Esophagus squamous epithelium (tissue), 5 donors: ENCODE measurements around the gene VSTM4. TPM values are rescaled to one million over a fixed set of nuclear protein-coding genes. Genes with fewer than 3 reads are reported as not detected.

Source experiments
- DNase-seq: peaks from one replicate; lab custom pipeline; 2025; lab: John Stamatoyannopoulos, UW
- H3K27ac ChIP-seq, 4 donors: fragments of 200-600 bp; sonication (generic); one replicate each; pipeline ENCODE4 v1.5.1; 2016 to 2019; ENCODE audit warnings: mild to moderate bottlenecking in 1 of 4
- H3K27me3 ChIP-seq, 4 donors: fragments of 200-600 bp; sonication (generic); 1 replicate in 3 of 4; 2 replicates in 1 of 4; pipeline versions ENCODE4 v1.5.1 to v1.6.0; 2017 to 2021; ENCODE audit warnings: antibody characterized with exemption in 1 of 4
- H3K36me3 ChIP-seq, 3 donors: fragments of 200-600 bp; sonication (generic); one replicate each; pipeline ENCODE4 v1.5.1; 2016 to 2019
- H3K4me1 ChIP-seq, 3 donors: fragments of 200-600 bp; sonication (generic); one replicate each; pipeline ENCODE4 v1.5.1; 2017 to 2019
- H3K4me3 ChIP-seq, 4 donors: fragments of 200-600 bp; sonication (generic); 1 replicate in 3 of 4; 2 replicates in 1 of 4; pipeline ENCODE4 v1.5.1; 2016 to 2019; ENCODE audit warnings: mild to moderate bottlenecking in 2 of 4, moderate library complexity in 1 of 4
- H3K9me3 ChIP-seq, 3 donors: fragments of 200-600 bp; sonication (generic); one replicate each; pipeline ENCODE4 v1.5.1; 2016 to 2019
- POLR2A ChIP-seq, 4 donors: fragments of 450-650 bp; IDR thresholded peaks; one replicate each; pipeline ENCODE4 v1.6.1; 2017; ENCODE audit warnings: antibody characterized with exemption in 4 of 4, mild to moderate bottlenecking in 4 of 4, moderate library complexity in 3 of 4
- WGBS, 2 donors: methylation state at CpG; one replicate each; pipeline ENCODE4 v1.1.5; 2018; 5-methylcytosine and 5-hydroxymethylcytosine counted together
- intact Hi-C: fragments of 100-400 bp; cut with DNase I; formaldehyde crosslinking; loops from one replicate; pipeline ENCODE4 v1.15.0; 2022
- total RNA-seq, 4 donors: library from RNA; depleted of rRNA; stranded (reverse); fragments of >200 nt; gene quantifications; one replicate each; pipeline ENCODE4 v1.1.0, GENCODE V29; 2016
- TF ChIP-seq, protein P1 (sequence below), 6 experiments: fragments of 450-650 bp in 4 of 6; fragments of 200-600 bp in 2 of 6; sonication (generic) in 2 of 6; IDR thresholded peaks; one replicate each; pipeline ENCODE4 v1.5.1; 2016 to 2019; ENCODE audit warnings: antibody characterized with exemption in 6 of 6, mild to moderate bottlenecking in 4 of 6, moderate library complexity in 4 of 6
- donor health status: DM: yes; HTN: yes; CAD: no.

Gene VSTM4
- total RNA-seq, 4 donors from 2014 or later = 0.80 to 6.9 (median 1.9) TPM

- Histone ChIP-seq H3K9me3 (no peaks in the 10 kb centered on the region), H3K4me1 (no peaks in the 10 kb centered on the region), H3K4me3 (no peak overlapping the region), H3K27me3 (no peaks in the 10 kb centered on the region), H3K36me3 (no peaks in the 10 kb centered on the region), H3K27ac (no peak overlapping the region)
- no peak for DNase-seq
- TF ChIP-seq, protein P1, sequence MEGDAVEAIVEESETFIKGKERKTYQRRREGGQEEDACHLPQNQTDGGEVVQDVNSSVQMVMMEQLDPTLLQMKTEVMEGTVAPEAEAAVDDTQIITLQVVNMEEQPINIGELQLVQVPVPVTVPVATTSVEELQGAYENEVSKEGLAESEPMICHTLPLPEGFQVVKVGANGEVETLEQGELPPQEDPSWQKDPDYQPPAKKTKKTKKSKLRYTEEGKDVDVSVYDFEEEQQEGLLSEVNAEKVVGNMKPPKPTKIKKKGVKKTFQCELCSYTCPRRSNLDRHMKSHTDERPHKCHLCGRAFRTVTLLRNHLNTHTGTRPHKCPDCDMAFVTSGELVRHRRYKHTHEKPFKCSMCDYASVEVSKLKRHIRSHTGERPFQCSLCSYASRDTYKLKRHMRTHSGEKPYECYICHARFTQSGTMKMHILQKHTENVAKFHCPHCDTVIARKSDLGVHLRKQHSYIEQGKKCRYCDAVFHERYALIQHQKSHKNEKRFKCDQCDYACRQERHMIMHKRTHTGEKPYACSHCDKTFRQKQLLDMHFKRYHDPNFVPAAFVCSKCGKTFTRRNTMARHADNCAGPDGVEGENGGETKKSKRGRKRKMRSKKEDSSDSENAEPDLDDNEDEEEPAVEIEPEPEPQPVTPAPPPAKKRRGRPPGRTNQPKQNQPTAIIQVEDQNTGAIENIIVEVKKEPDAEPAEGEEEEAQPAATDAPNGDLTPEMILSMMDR (IDR thresholded peaks at IDR 0.05) = no peak
- no peak for TF ChIP-seq POLR2A (IDR thresholded peaks at IDR 0.05)
- intact Hi-C loops = no loop called here
- whole genome bisulfite sequencing, 2 donors = 50 to 86% methylated on average over 3 of the region's 3 CpGs
These were observed 119.0 kb downstream of the VSTM4 start for GRCh38 chr10:48996329-48996728.

GRCh38 chr10:48993627-48994026 lies 121.7 kb downstream of the VSTM4 start:
- no peaks in the 10 kb centered on the region for H3K4me1 ChIP-seq
- no peaks in the 10 kb centered on the region for H3K9me3 ChIP-seq
- no peak overlapping the region for H3K27ac ChIP-seq
- intact Hi-C loops = no loop called here
- no peak for DNase-seq
- no peak overlapping the region for H3K4me3 ChIP-seq
- TF ChIP-seq, protein P1 (IDR thresholded peaks at IDR 0.05) = no peak
- no peak for TF ChIP-seq POLR2A (IDR thresholded peaks at IDR 0.05)
- H3K36me3 ChIP-seq = no peaks in the 10 kb centered on the region
- no peaks in the 10 kb centered on the region for H3K27me3 ChIP-seq
- 89 to 90% methylated on average over 5 of the region's 5 CpGs for WGBS, 2 donors

DNA sequence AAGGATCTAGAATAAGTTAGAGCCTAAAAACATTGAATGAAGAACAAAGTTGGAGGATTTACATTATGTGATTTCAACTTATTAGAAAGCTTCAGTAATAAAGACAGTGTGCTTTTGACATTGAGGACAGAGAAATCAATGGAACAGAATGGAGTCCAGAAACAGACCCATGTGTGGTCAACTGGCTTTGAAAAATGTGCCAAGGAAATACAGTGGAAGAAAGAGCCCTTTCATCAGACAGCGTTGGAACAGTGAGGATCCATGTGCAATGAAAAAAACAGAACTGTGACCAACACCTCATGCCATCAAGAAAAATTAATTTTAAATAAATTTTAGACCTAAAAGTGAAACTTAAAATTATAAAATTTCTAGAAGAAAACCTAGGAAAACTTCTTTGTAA lies 125.1 kb downstream of the VSTM4 start:
- no peaks in the 10 kb centered on the region for H3K9me3 ChIP-seq
- intact Hi-C loops = no loop called here
- TF ChIP-seq POLR2A (IDR thresholded peaks at IDR 0.05) = no peak
- TF ChIP-seq, protein P1 (IDR thresholded peaks at IDR 0.05) = no peak
- no peak overlapping the region for H3K4me3 ChIP-seq
- H3K36me3 ChIP-seq = no peaks in the 10 kb centered on the region
- no peaks in the 10 kb centered on the region for H3K4me1 ChIP-seq
- DNase-seq = no peak
- no peak overlapping the region for H3K27ac ChIP-seq
- 90 to 95% methylated on average over 1 of the region's 1 CpG for WGBS, 2 donors
- no peaks in the 10 kb centered on the region for H3K27me3 ChIP-seq

DNA sequence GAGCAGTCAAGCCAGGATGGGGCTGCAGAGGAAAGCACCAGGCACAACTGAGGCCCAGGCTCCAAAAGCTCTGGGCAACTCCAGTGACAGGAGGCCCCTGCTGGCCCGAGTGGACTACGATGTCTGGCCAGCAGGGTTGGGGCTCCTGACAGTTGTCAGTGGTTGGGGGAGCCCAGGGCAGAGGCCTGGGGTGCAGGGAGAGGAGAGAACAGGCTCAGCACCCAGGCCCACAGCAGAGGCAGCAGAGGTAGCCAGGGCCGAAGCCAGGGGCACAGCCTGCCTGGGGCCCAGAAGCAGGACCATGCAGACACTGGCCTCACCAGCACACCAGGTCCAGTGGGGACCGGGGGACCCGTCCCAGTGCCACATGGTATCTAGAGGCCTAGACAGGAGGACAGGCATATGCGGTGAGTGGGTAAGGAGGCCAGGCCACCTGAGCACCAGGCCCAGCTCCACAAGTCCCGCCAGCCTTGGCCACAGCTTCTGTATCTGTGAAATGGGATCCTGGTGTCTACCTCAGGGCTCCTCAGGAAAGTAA lies 129.6 kb downstream of the VSTM4 start:
- DNase-seq = no peak
- intact Hi-C loops = no loop called here
- no peak overlapping the region for H3K4me3 ChIP-seq
- no peaks in the 10 kb centered on the region for H3K9me3 ChIP-seq
- TF ChIP-seq, protein P1 (IDR thresholded peaks at IDR 0.05) = no peak
- TF ChIP-seq POLR2A (IDR thresholded peaks at IDR 0.05) = no peak
- H3K36me3 ChIP-seq = no peaks in the 10 kb centered on the region
- 83 to 93% methylated on average over 3 to 5 of the region's 7 CpGs for WGBS, 2 donors
- H3K4me1 ChIP-seq = peaks cover 0 to 3% (median 0%) of the 10 kb centered on the region in 3 donors
- H3K27me3 ChIP-seq = no peaks in the 10 kb centered on the region
- no peak overlapping the region for H3K27ac ChIP-seq

DNA sequence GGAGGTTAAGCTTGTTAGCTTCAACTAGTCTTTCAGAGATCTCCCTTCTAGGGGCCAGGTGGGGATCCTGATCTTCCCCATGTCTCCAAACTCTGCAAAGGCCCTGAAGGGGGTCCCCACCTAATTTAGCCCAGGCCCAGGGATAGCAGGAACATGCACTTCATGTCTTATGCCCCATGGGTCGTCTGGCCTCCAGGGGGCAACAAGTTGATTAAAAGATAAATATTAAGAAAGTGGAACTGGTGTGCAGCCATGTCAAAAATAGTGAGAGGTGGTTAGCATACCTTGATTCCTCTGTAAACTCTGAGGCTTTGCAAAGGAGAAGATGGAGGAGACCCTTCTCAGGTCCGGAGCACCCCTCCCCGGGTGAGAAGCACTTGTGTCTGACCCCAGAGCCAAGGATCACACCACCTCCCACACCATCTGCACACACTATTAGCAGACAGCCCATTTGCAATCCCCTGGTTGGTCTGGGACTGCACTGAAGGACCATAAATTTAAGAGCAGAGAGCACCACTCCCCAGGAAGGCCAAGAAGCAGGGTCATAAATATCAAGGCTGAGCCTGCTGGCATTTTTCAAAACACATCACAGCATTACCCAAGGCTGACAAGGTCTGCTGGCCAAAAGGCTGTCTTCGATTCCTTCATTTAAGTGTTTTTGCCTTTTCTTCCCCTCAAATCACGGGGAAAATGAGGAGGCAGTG lies 131.5 kb downstream of the VSTM4 start:
- H3K36me3 ChIP-seq = no peaks in the 10 kb centered on the region
- TF ChIP-seq, protein P1 (IDR thresholded peaks at IDR 0.05) = no peak
- no peak for TF ChIP-seq POLR2A (IDR thresholded peaks at IDR 0.05)
- H3K27ac ChIP-seq = no peak overlapping the region
- H3K27me3 ChIP-seq = no peaks in the 10 kb centered on the region
- H3K9me3 ChIP-seq = no peaks in the 10 kb centered on the region
- H3K4me3 ChIP-seq = no peak overlapping the region
- intact Hi-C loops = no loop called here
- WGBS, 2 donors = 64 to 81% methylated on average over 5 of the region's 5 CpGs
- DNase-seq = no peak
- H3K4me1 ChIP-seq = peaks cover 0 to 3% (median 0%) of the 10 kb centered on the region in 3 donors
